ENCODE measurements around the gene PXDC1. TPM values are rescaled to one million over a fixed set of nuclear protein-coding genes. Genes with fewer than 3 reads are reported as not detected.

Gene PXDC1
- total RNA-seq, 1 donor from 2014 or later: 7.5 TPM

DNA sequence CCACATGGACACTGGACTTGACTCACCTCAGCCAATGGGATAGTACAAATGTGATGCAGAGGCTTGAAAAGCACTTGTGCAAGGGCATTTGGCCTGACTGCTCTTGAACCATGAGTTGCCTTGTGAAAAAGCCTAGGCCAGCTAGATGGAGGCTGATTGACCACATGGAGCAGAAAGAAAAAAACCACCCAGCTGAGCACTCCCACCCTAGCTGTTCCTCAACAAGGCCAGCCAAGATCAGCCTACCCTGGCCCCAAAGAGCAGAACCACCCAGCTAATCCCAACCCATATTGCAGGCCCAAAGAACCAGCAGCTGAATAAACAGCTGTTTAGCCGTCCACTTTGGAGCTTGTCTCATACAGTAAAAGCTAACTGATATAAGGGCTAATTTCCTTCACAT lies 36.7 kb downstream of the PXDC1 start:
- DNase-seq: no peak
- no peaks in the 10 kb centered on the region for H3K27me3 Mint-ChIP-seq (ENCODE audit: unreplicated experiment)
- H3K4me3 Mint-ChIP-seq (ENCODE audit: unreplicated experiment): no peak overlapping the region
- TF ChIP-seq, protein P1, sequence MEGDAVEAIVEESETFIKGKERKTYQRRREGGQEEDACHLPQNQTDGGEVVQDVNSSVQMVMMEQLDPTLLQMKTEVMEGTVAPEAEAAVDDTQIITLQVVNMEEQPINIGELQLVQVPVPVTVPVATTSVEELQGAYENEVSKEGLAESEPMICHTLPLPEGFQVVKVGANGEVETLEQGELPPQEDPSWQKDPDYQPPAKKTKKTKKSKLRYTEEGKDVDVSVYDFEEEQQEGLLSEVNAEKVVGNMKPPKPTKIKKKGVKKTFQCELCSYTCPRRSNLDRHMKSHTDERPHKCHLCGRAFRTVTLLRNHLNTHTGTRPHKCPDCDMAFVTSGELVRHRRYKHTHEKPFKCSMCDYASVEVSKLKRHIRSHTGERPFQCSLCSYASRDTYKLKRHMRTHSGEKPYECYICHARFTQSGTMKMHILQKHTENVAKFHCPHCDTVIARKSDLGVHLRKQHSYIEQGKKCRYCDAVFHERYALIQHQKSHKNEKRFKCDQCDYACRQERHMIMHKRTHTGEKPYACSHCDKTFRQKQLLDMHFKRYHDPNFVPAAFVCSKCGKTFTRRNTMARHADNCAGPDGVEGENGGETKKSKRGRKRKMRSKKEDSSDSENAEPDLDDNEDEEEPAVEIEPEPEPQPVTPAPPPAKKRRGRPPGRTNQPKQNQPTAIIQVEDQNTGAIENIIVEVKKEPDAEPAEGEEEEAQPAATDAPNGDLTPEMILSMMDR (IDR thresholded peaks at IDR 0.05; ENCODE audit: partially characterized antibody, unreplicated experiment): no peak
- H3K36me3 Mint-ChIP-seq (ENCODE audit: unreplicated experiment): no peaks in the 10 kb centered on the region
- no peaks in the 10 kb centered on the region for H3K4me1 Mint-ChIP-seq (ENCODE audit: low read depth, unreplicated experiment)
- H3K27ac Mint-ChIP-seq (ENCODE audit: unreplicated experiment): no peak overlapping the region
- peaks cover 1% of the 10 kb centered on the region for H3K9me3 Mint-ChIP-seq (ENCODE audit: unreplicated experiment)

DNA sequence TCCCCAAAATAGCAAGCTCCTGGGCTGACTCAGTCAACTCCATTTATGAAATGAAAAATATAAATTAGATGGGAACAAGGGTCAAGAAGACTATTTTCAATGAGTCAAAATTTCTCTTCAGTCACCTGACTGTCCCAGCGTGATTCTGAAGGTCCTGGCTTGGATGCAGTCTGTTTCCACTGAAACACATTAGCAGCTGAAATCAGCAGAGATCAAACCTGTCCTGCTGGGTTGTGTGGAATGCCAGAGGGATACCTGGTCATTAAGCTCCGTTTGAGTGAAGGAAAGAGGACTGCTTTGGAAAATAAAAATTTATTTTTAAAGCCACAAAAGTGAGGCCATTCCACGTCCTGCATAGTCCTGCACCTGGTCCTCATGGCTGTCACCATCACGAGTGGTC lies 37.4 kb downstream of the PXDC1 start:
- no peak overlapping the region for H3K27ac Mint-ChIP-seq (ENCODE audit: unreplicated experiment)
- no peaks in the 10 kb centered on the region for H3K27me3 Mint-ChIP-seq (ENCODE audit: unreplicated experiment)
- no peaks in the 10 kb centered on the region for H3K4me1 Mint-ChIP-seq (ENCODE audit: low read depth, unreplicated experiment)
- H3K36me3 Mint-ChIP-seq (ENCODE audit: unreplicated experiment): no peaks in the 10 kb centered on the region
- H3K4me3 Mint-ChIP-seq (ENCODE audit: unreplicated experiment): no peak overlapping the region
- TF ChIP-seq, protein P1 (IDR thresholded peaks at IDR 0.05; ENCODE audit: partially characterized antibody, unreplicated experiment): no peak
- DNase-seq: no peak
- peaks cover 1% of the 10 kb centered on the region for H3K9me3 Mint-ChIP-seq (ENCODE audit: unreplicated experiment)

DNA sequence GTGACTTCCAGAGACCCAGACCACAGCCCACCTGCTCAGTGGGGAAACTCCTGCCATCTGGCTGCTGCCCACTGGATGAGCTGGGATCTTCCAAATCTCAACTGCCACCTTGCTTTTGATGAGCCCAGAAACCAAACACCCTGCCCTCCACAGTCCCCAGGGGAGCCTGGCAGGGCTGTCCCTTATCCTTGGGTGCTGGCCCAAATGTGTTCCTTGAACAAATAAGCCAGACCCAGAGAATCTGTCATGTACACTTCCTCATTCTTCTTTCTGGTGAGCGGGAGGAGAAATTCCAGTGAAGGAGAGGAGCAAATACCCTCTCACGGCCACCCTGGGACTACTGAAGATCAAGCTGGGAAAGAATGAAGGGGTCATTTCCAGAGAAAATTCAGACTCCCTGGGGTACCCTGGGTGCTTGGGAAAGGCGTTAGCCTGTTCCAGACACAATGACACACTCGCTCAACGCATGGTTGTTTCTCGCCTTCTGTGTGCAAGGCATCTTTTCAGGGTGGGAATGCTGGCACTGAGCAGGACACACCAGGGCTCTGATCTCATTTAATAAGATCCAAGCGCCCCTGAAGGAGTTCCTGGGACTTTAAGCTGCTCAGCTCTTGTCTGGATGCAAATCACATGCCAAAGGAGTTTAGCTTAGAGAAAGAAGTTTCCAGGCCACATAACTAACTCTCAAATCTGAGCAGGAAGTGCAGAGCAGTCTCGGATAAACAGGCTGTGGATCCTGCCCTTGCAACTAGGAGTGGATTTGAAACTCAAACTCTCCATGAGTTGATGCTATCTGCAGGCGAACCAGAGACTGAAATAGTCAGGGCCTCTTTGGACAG lies 38.5 kb downstream of the PXDC1 start:
- Mint-ChIP-seq H3K9me3 (ENCODE audit: unreplicated experiment) (no peaks in the 10 kb centered on the region), H3K36me3 (ENCODE audit: unreplicated experiment) (no peaks in the 10 kb centered on the region), H3K27ac (ENCODE audit: unreplicated experiment) (no peak overlapping the region), H3K27me3 (ENCODE audit: unreplicated experiment) (no peaks in the 10 kb centered on the region), H3K4me3 (ENCODE audit: unreplicated experiment) (no peak overlapping the region), H3K4me1 (ENCODE audit: low read depth, unreplicated experiment) (no peaks in the 10 kb centered on the region)
- TF ChIP-seq, protein P1 (IDR thresholded peaks at IDR 0.05; ENCODE audit: partially characterized antibody, unreplicated experiment): no peak
- DNase-seq: no peak

DNA sequence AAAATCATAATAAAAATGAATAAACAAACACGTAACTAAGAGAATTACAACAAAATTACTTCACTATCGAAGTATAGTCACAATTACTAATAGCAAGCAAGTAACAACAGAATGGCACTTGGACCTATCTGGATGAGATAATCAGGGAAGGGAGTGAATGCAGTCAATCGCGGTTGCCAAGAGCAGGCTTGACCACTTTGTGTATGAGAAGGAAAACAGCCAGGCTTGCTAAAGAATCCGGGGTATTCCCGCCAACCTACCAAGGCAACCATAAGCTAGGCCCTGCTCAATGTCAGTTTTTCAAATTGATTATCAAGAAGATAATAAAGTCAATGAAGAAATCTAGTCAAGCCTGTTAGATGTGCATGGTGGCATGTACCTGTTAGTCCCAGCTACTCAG lies 39.7 kb downstream of the PXDC1 start:
- TF ChIP-seq, protein P1 (IDR thresholded peaks at IDR 0.05; ENCODE audit: partially characterized antibody, unreplicated experiment): no peak
- no peak overlapping the region for H3K27ac Mint-ChIP-seq (ENCODE audit: unreplicated experiment)
- H3K9me3 Mint-ChIP-seq (ENCODE audit: unreplicated experiment): no peaks in the 10 kb centered on the region
- no peak for DNase-seq
- peaks cover 4% of the 10 kb centered on the region for H3K4me1 Mint-ChIP-seq (ENCODE audit: low read depth, unreplicated experiment)
- H3K4me3 Mint-ChIP-seq (ENCODE audit: unreplicated experiment): no peak overlapping the region
- H3K27me3 Mint-ChIP-seq (ENCODE audit: unreplicated experiment): peaks cover 3% of the 10 kb centered on the region
- peaks cover 5% of the 10 kb centered on the region for H3K36me3 Mint-ChIP-seq (ENCODE audit: unreplicated experiment)

DNA sequence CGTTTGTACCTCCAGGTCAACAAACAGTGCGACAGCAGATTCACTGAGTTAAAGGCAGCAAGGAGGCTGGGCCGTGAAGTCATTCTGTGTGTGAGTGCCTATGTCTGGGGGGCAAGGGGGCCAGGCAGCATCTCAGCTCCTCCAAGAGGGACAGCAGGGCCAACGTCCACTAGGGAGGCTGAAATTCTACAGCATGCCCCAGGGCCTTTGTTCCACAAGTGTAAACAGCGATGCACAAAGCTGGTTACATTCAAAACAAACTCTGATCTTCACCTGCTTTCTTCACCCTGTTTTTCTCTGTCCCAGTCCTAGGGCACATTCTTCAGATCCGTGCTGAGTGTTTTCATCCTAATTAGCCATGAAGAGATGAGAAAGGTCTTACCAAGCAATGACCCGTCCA lies 41.1 kb downstream of the PXDC1 start:
- Mint-ChIP-seq H3K4me3 (ENCODE audit: unreplicated experiment) (no peak overlapping the region), H3K27ac (ENCODE audit: unreplicated experiment) (no peak overlapping the region), H3K27me3 (ENCODE audit: unreplicated experiment) (peaks cover 3% of the 10 kb centered on the region), H3K4me1 (ENCODE audit: low read depth, unreplicated experiment) (peaks cover 4% of the 10 kb centered on the region), H3K9me3 (ENCODE audit: unreplicated experiment) (no peaks in the 10 kb centered on the region), H3K36me3 (ENCODE audit: unreplicated experiment) (peaks cover 8% of the 10 kb centered on the region)
- no peak for DNase-seq
- TF ChIP-seq, protein P1 (IDR thresholded peaks at IDR 0.05; ENCODE audit: partially characterized antibody, unreplicated experiment): no peak
